H9 (cell line): ENCODE results near the gene UNC5A. TPM values are rescaled to one million over a fixed set of nuclear protein-coding genes. Genes with fewer than 3 reads are reported as not detected.

ENCODE experiments used
- DNase-seq: peaks from one replicate; pipeline ENCODE4 v3.0.0-alpha.2; 2017
- H2AFZ ChIP-seq: one replicate; pipeline ENCODE4 v1.6.1; 2013; ENCODE audit warnings: mild to moderate bottlenecking, low read length, control low read depth, moderate library complexity
- H2AK5ac ChIP-seq: 2 replicates; pipeline ENCODE4 v1.6.1; 2013; ENCODE audit warnings: low read length, control low read depth, mixed read lengths; ENCODE audit not compliant: insufficient read length
- H2BK120ac ChIP-seq: one replicate; pipeline ENCODE4 v1.6.1; 2013; ENCODE audit warnings: low read depth, mild to moderate bottlenecking, low read length, control low read depth, inconsistent platforms; ENCODE audit not compliant: poor library complexity, severe bottlenecking
- H2BK12ac ChIP-seq: 2 replicates; pipeline ENCODE4 v1.6.1; 2013; ENCODE audit warnings: low read length, control low read depth, mixed read lengths, low read depth; ENCODE audit not compliant: insufficient read length
- H2BK15ac ChIP-seq: 2 replicates; pipeline ENCODE4 v1.6.1; 2013; ENCODE audit warnings: low read depth, low read length, control low read depth
- H2BK20ac ChIP-seq: one replicate; pipeline ENCODE4 v1.6.1; 2013; ENCODE audit warnings: low read depth, mild to moderate bottlenecking, low read length, control low read depth, inconsistent platforms; ENCODE audit not compliant: poor library complexity, severe bottlenecking
- H2BK5ac ChIP-seq: 2 replicates; pipeline ENCODE4 v1.6.1; 2013; ENCODE audit warnings: low read length, control low read depth, mixed read lengths; ENCODE audit not compliant: insufficient read length
- H3K14ac ChIP-seq: 2 replicates; pipeline ENCODE4 v1.6.1; 2013; ENCODE audit warnings: low read length, control low read depth; ENCODE audit not compliant: insufficient read depth
- H3K18ac ChIP-seq: 2 replicates; pipeline ENCODE4 v1.6.1; 2013; ENCODE audit warnings: low read depth, mild to moderate bottlenecking, mixed read lengths, low read length, control low read depth; ENCODE audit not compliant: insufficient read length
- H3K23ac ChIP-seq: 2 replicates; pipeline ENCODE4 v1.6.1; 2013; ENCODE audit warnings: low read length, control low read depth, mixed read lengths, low read depth; ENCODE audit not compliant: insufficient read length
- H3K23me2 ChIP-seq: 2 replicates; pipeline ENCODE4 v1.6.1; 2013; ENCODE audit warnings: low read depth, mild to moderate bottlenecking, mixed read lengths, low read length, control low read depth; ENCODE audit not compliant: insufficient read length, poor library complexity, severe bottlenecking
- H3K27ac ChIP-seq: 2 replicates; pipeline ENCODE4 v1.5.1; 2013; ENCODE audit warnings: low read length, control low read depth, mixed read lengths, low read depth; ENCODE audit not compliant: insufficient read length
- H3K27me3 ChIP-seq: 2 replicates; pipeline ENCODE4 v1.6.1; 2013; ENCODE audit warnings: low read length, control low read depth, inconsistent platforms; ENCODE audit not compliant: insufficient read depth
- H3K4ac ChIP-seq: 2 replicates; pipeline ENCODE4 v1.6.1; 2013; ENCODE audit warnings: low read depth, mild to moderate bottlenecking, control low read depth, inconsistent platforms, low read length, moderate library complexity
- H3K4me1 ChIP-seq: 2 replicates; pipeline ENCODE4 v1.6.1; 2013; ENCODE audit warnings: low read length, control low read depth, inconsistent platforms; ENCODE audit not compliant: insufficient read depth
- H3K4me2 ChIP-seq: 2 replicates; pipeline ENCODE4 v1.6.1; 2013; ENCODE audit warnings: low read length, control low read depth, mixed read lengths; ENCODE audit not compliant: insufficient read length, insufficient read depth
- H3K56ac ChIP-seq: 2 replicates; pipeline ENCODE4 v1.6.1; 2013; ENCODE audit warnings: low read depth, mild to moderate bottlenecking, mixed read lengths, low read length, control low read depth; ENCODE audit not compliant: insufficient read length
- H3K79me1 ChIP-seq: 2 replicates; pipeline ENCODE4 v1.6.1; 2013; ENCODE audit warnings: low read depth, mild to moderate bottlenecking, moderate library complexity, low read length, control low read depth, inconsistent platforms; ENCODE audit not compliant: insufficient read depth, poor library complexity, severe bottlenecking
- H3K79me2 ChIP-seq: 2 replicates; pipeline ENCODE4 v1.6.1; 2013; ENCODE audit warnings: low read length, control low read depth, inconsistent platforms; ENCODE audit not compliant: insufficient read depth
- H3K9ac ChIP-seq: 2 replicates; pipeline ENCODE4 v1.6.1; 2013; ENCODE audit warnings: low read length, control low read depth, mixed read lengths; ENCODE audit not compliant: insufficient read length; ENCODE audit errors: extremely low read depth
- H3K9me3 ChIP-seq: one replicate; pipeline ENCODE4 v1.6.1; 2013; ENCODE audit warnings: low read depth, low read length, inconsistent platforms; ENCODE audit not compliant: control insufficient read depth
- H3T11ph ChIP-seq: one replicate; pipeline ENCODE4 v1.6.1; 2013; ENCODE audit warnings: mild to moderate bottlenecking, low read length, control low read depth, inconsistent platforms
- H4K20me1 ChIP-seq: one replicate; pipeline ENCODE4 v1.6.1; 2013; ENCODE audit not compliant: control insufficient read depth, insufficient read length, insufficient read depth
- H4K5ac ChIP-seq: 2 replicates; pipeline ENCODE4 v1.6.1; 2013; ENCODE audit warnings: low read depth, mild to moderate bottlenecking, mixed read lengths, low read length, control low read depth; ENCODE audit not compliant: insufficient read length
- H4K8ac ChIP-seq: replicated peaks from 2 replicates; pipeline ENCODE4 v1.6.1; 2013; ENCODE audit warnings: low read length, control low read depth, mixed read lengths, low read depth; ENCODE audit not compliant: insufficient read length
- H4K91ac ChIP-seq: 2 replicates; pipeline ENCODE4 v1.6.1; 2013; ENCODE audit warnings: low read depth, mild to moderate bottlenecking, moderate library complexity, mixed read lengths, low read length, control low read depth; ENCODE audit not compliant: insufficient read length
- H3K27ac Mint-ChIP-seq, 3 experiments: 2 replicates in 2 of 3; 3 replicates in 1 of 3; pipeline ENCODE4 v1.8.0; 2020 to 2021; ENCODE audit warnings: mixed read lengths in 3 of 3, mild to moderate bottlenecking in 1 of 3, moderate library complexity in 1 of 3
- H3K27me3 Mint-ChIP-seq: 2 replicates; pipeline ENCODE4 v1.8.0; 2021; ENCODE audit warnings: low read depth, mild to moderate bottlenecking, moderate library complexity, mixed read lengths
- H3K36me3 Mint-ChIP-seq, 3 experiments: 2 replicates in 2 of 3; 3 replicates in 1 of 3; pipeline ENCODE4 v1.8.0; 2020 to 2021; ENCODE audit warnings: low read depth in 3 of 3, mixed read lengths in 3 of 3; ENCODE audit not compliant: insufficient read depth in 1 of 3
- H3K4me1 Mint-ChIP-seq, 2 experiments: 2 replicates each; pipeline ENCODE4 v1.8.0; 2020; ENCODE audit warnings: mixed read lengths in 2 of 2
- H3K4me3 Mint-ChIP-seq, 2 experiments: 2 replicates in 1 of 2; 3 replicates in 1 of 2; pipeline ENCODE4 v1.8.0; 2020 to 2021; ENCODE audit warnings: mild to moderate bottlenecking in 2 of 2, mixed read lengths in 2 of 2, moderate library complexity in 1 of 2
- H3K9me3 Mint-ChIP-seq, 2 experiments: 2 replicates in 1 of 2; 3 replicates in 1 of 2; pipeline ENCODE4 v1.8.0; 2020; ENCODE audit warnings: mild to moderate bottlenecking in 2 of 2, mixed read lengths in 2 of 2, moderate library complexity in 1 of 2
- WGBS: extraction: QIAGEN DNeasy Blood & Tissue Kit; methylation state at CpG from one replicate; pipeline ENCODE4 v1.1.7; 2013; ENCODE audit warnings: missing lambda C conversion rate, low lambda C conversion rate, mixed read lengths; ENCODE audit not compliant: insufficient read length; ENCODE audit errors: extremely low coverage; 5-methylcytosine and 5-hydroxymethylcytosine counted together
- total RNA-seq: library from RNA; stranded (reverse); gene quantifications from 2 replicates; pipeline ENCODE4 v1.2.1, GENCODE V29; 2021
- TF ChIP-seq, protein P1 (sequence below): fragments of 200-600 bp; sonication (generic); conservative IDR thresholded peaks from 3 replicates; pipeline ENCODE4 v1.8.0; 2021; ENCODE audit warnings: antibody characterized with exemption, mild to moderate bottlenecking

The UNC5A gene
- total RNA-seq, 1 experiment from 2014 or later: 4.4 TPM

DNA sequence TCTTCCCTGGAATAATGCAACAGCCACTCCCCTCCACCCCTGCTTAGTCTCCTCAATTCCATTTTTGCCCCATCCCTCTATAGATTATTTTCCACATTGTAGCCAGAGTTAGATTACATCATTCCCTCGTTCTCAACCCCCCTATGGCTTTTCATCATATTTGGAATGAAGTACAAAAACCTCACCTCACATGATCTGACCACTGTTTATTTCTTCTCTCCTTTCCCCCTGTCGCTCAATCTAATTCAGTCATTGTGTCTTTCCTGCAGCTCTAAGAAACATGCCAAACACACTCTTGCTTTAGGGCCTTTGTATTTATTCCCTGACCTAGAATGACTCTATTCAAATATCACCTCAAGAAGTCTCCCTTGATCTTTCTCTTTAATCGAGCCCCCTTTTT, 111.4 kb downstream of the UNC5A start:
- no peak overlapping the region for H2BK5ac ChIP-seq
- H3K9me3 ChIP-seq: no peaks in the 10 kb centered on the region
- no peak overlapping the region for H3K4me2 ChIP-seq
- H3K14ac ChIP-seq: no peak overlapping the region
- no peak overlapping the region for H3K23ac ChIP-seq
- H3K9me3 Mint-ChIP-seq: no peaks in the 10 kb centered on the region
- no peak overlapping the region for H3K9ac ChIP-seq
- TF ChIP-seq, protein P1, sequence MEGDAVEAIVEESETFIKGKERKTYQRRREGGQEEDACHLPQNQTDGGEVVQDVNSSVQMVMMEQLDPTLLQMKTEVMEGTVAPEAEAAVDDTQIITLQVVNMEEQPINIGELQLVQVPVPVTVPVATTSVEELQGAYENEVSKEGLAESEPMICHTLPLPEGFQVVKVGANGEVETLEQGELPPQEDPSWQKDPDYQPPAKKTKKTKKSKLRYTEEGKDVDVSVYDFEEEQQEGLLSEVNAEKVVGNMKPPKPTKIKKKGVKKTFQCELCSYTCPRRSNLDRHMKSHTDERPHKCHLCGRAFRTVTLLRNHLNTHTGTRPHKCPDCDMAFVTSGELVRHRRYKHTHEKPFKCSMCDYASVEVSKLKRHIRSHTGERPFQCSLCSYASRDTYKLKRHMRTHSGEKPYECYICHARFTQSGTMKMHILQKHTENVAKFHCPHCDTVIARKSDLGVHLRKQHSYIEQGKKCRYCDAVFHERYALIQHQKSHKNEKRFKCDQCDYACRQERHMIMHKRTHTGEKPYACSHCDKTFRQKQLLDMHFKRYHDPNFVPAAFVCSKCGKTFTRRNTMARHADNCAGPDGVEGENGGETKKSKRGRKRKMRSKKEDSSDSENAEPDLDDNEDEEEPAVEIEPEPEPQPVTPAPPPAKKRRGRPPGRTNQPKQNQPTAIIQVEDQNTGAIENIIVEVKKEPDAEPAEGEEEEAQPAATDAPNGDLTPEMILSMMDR: no peak
- peaks cover 0 to 28% (median 14%) of the 10 kb centered on the region in 3 experiments; a peak in 6 of 7 replicates for H3K36me3 Mint-ChIP-seq
- H4K20me1 ChIP-seq: no peaks in the 10 kb centered on the region
- H3K4me1 Mint-ChIP-seq: peaks cover 0 to 13% of the 10 kb centered on the region in 2 experiments; a peak in 2 of 4 replicates
- no peak overlapping the region for H3K4me3 Mint-ChIP-seq
- DNase-seq: no peak
- H4K8ac ChIP-seq: no peak overlapping the region
- H3K18ac ChIP-seq: no peak overlapping the region
- no peak overlapping the region for H4K91ac ChIP-seq
- H2BK120ac ChIP-seq: no peak overlapping the region
- no peaks in the 10 kb centered on the region for H3K27me3 ChIP-seq
- no CpG with 5 or more reads among the region's 3 CpGs for WGBS
- H3K27ac Mint-ChIP-seq: peak overlapping the region; percentile 0 to 13 (median 12); a peak in 4 of 7 replicates
- no peak overlapping the region for H4K5ac ChIP-seq
- H3K27ac ChIP-seq: no peak overlapping the region
- H3K79me2 ChIP-seq: no peaks in the 10 kb centered on the region
- no peak overlapping the region for H2BK15ac ChIP-seq
- no peak overlapping the region for H3K56ac ChIP-seq
- no peak overlapping the region for H2AK5ac ChIP-seq
- no peaks in the 10 kb centered on the region for H3K27me3 Mint-ChIP-seq
- no peak overlapping the region for H2BK20ac ChIP-seq
- no peaks in the 10 kb centered on the region for H3K4me1 ChIP-seq
- no peak overlapping the region for H3T11ph ChIP-seq
- no peaks in the 10 kb centered on the region for H3K79me1 ChIP-seq
- no peak overlapping the region for H2AFZ ChIP-seq
- no peaks in the 10 kb centered on the region for H3K23me2 ChIP-seq
- H2BK12ac ChIP-seq: no peak overlapping the region
- no peak overlapping the region for H3K4ac ChIP-seq
